Heart right ventricle (tissue), 16 donors: ENCODE measurements around the gene CLDN6. TPM values are rescaled to one million over a fixed set of nuclear protein-coding genes. Genes with fewer than 3 reads are reported as not detected.

Source experiments
- ATAC-seq, 8 donors: fragments of 200-7000 bp; cut with Tn5 transposase; one replicate each; pipeline ENCODE4 v1.9.1; 2020; ENCODE audit warnings: mild to moderate bottlenecking in 8 of 8, moderate library complexity in 8 of 8, moderate number of reproducible peaks in 1 of 8
- DNase-seq, 2 donors: peaks; one replicate each; pipeline ENCODE4 v3.0.0-alpha.2; 2020
- H3K27ac ChIP-seq, 10 donors: fragments of 200-600 bp; sonication (generic) in 2 of 10; one replicate each; pipeline versions ENCODE4 v1.5.0 to v1.8.0; 2020 to 2022; ENCODE audit warnings: mild to moderate bottlenecking in 3 of 10
- H3K27me3 ChIP-seq, 7 donors: fragments of 200-600 bp; one replicate each; pipeline ENCODE4 v1.8.0; 2021 to 2022; ENCODE audit warnings: mild to moderate bottlenecking in 2 of 7
- H3K36me3 ChIP-seq, 9 donors: fragments of 200-600 bp; sonication (generic) in 1 of 9; one replicate each; pipeline versions ENCODE4 v1.5.0 to v1.8.0; 2020 to 2022; ENCODE audit warnings: mild to moderate bottlenecking in 2 of 9
- H3K4me1 ChIP-seq, 9 donors: fragments of 200-600 bp; sonication (generic) in 1 of 9; one replicate each; pipeline versions ENCODE4 v1.5.0 to v1.8.0; 2020 to 2022; ENCODE audit warnings: mild to moderate bottlenecking in 4 of 9
- H3K4me3 ChIP-seq, 10 donors: fragments of 200-600 bp; sonication (generic) in 2 of 10; one replicate each; pipeline versions ENCODE4 v1.5.0 to v1.8.0; 2020 to 2022; ENCODE audit warnings: mild to moderate bottlenecking in 7 of 10, moderate library complexity in 2 of 10
- H3K9me3 ChIP-seq, 11 donors: fragments of 200-600 bp in 10 of 11; sonication (generic) in 2 of 11; one replicate each; pipeline versions ENCODE4 v1.5.0 to v1.8.0; 2013 to 2022; ENCODE audit warnings: mild to moderate bottlenecking in 2 of 11, control low read depth in 1 of 11, moderate library complexity in 1 of 11
- CTCF ChIP-seq, 9 donors: fragments of 200-600 bp; sonication (generic) in 2 of 9; IDR thresholded peaks; one replicate each; pipeline versions ENCODE4 v1.5.0 to v1.8.0; 2021 to 2022; ENCODE audit warnings: antibody characterized with exemption in 9 of 9, mild to moderate bottlenecking in 5 of 9, moderate library complexity in 1 of 9
- WGBS, 2 donors: extraction: QIAGEN DNeasy Blood & Tissue Kit; methylation state at CpG; one replicate each; pipeline ENCODE4 v1.1.7; 2013; ENCODE audit warnings: inconsistent platforms in 1 of 2; 5-methylcytosine and 5-hydroxymethylcytosine counted together
- intact Hi-C, 10 donors: fragments of 100-400 bp; cut with DNase I; formaldehyde crosslinking; loops; one replicate each; pipeline versions ENCODE4 v1.11.1 to v1.14.2; 2022
- polyA plus RNA-seq, 2 donors: library from polyadenylated mRNA; stranded (reverse); fragments of 200-250 nt; gene quantifications; one replicate each; pipeline ENCODE4 v1.2.3, GENCODE V29; 2013
- total RNA-seq, 10 donors: library from RNA; stranded (reverse); fragmentation: NEBNext Ultra II Directional in 3 of 10; extraction: Animal tissue kit (Norgen Biotek cat#: 25700) in 3 of 10; gene quantifications; one replicate each; pipeline versions ENCODE4 v1.2.1 to v1.2.4, GENCODE V29; 2021 to 2023
- donor health status: Arrhythmogenic right ventricular cardiomyopathy.
- donor health status: ischemic (EF 13 %, LVEDD 7.1; RV severe dilation, severe dysfunction).
- donor health status: healthy with polysubstance abuse.
- donor health status: DM: no; HTN: yes; CAD: no.
- donor health status: DM: no; HTN: no; CAD: no.
- donor health status: ischemic (EF 25% LVEDD 6.9; RV normal size, moderate dysfunction).
- donor health status: ischemic (EF 25% LVEDD 5.7; RV mildly dilated, moderate dysfunction).
- donor health status: healthy.
- donor health status: DM: yes; HTN: yes; CAD: no.
- donor health status: Ischemic cardiomyopathy.
- donor health status: ischemic (EF 35%, LVEDD 5.7; RV mildly dilated, moderate dysfunction).
- donor health status: nonischemic (EF 11% LVEDD 7.7; RV severe dilation, severe dysfunction).
- donor health status: DM: yes; HTN: yes; CAD: no.
- donor health status: PGD.
- donor health status: ischemic (EF 29% LVEDD 5.4; RV normal size, mild dysfunction).
- donor health status: nonischemic (EF 23%, LVEDD 6.1; RV moderate dilation, normal function).

Gene CLDN6
- total and polyA plus RNA-seq, 12 donors: 0.03 to 0.28 TPM; not detected in 10

GRCh38 chr16:3001316-3001715 is 16.7 kb downstream of the CLDN6 start:
- Histone ChIP-seq H3K9me3 (no peaks in the 10 kb centered on the region), H3K36me3 (no peaks in the 10 kb centered on the region), H3K4me3 (no peak overlapping the region), H3K4me1 (peaks cover 0 to 12% (median 9%) of the 10 kb centered on the region in 9 donors), H3K27me3 (peaks cover 0 to 48% (median 21%) of the 10 kb centered on the region in 7 donors), H3K27ac (no peak overlapping the region)
- ATAC-seq (no peak), DNase-seq (no peak)
- WGBS, 2 donors: 69 to 78% methylated on average over 12 of the region's 12 CpGs
- no peak for TF ChIP-seq CTCF (IDR thresholded peaks at IDR 0.05)
- intact Hi-C loops: no loop called here

- intact Hi-C loops: no loop called here
- peaks cover 0 to 40% (median 13%) of the 10 kb centered on the region in 7 donors for H3K27me3 ChIP-seq
- TF ChIP-seq CTCF (IDR thresholded peaks at IDR 0.05): no peak
- H3K36me3 ChIP-seq: no peaks in the 10 kb centered on the region
- no peak overlapping the region for H3K4me3 ChIP-seq
- no peak overlapping the region for H3K27ac ChIP-seq
- H3K4me1 ChIP-seq: peaks cover 0 to 12% (median 8%) of the 10 kb centered on the region in 9 donors
- ATAC-seq: no peak
- 88 to 91% methylated on average over 4 of the region's 4 CpGs for WGBS, 2 donors
- no peaks in the 10 kb centered on the region for H3K9me3 ChIP-seq
- no peak for DNase-seq
Observed at GRCh38 chr16:3000540-3000939, 17.4 kb downstream of the CLDN6 start.

- no peaks in the 10 kb centered on the region for H3K9me3 ChIP-seq
- H3K27me3 ChIP-seq: peaks cover 0 to 34% (median 10%) of the 10 kb centered on the region in 7 donors
- intact Hi-C loops: no loop called here
- no peak for ATAC-seq
- no peaks in the 10 kb centered on the region for H3K36me3 ChIP-seq
- no peak for DNase-seq
- WGBS, 2 donors: 73 to 78% methylated on average over 6 of the region's 6 CpGs
- H3K4me1 ChIP-seq: peaks cover 0 to 9% (median 6%) of the 10 kb centered on the region in 9 donors
- no peak overlapping the region for H3K4me3 ChIP-seq
- TF ChIP-seq CTCF (IDR thresholded peaks at IDR 0.05): no peak
- no peak overlapping the region for H3K27ac ChIP-seq
Observed at GRCh38 chr16:2999929-3000328, 18.1 kb downstream of the CLDN6 start.

GRCh38 chr16:2996298-2996697 is 21.7 kb downstream of the CLDN6 start:
- H3K9me3 ChIP-seq: no peaks in the 10 kb centered on the region
- no peak overlapping the region for H3K4me3 ChIP-seq
- no peak for DNase-seq
- H3K27me3 ChIP-seq: peaks cover 0 to 17% (median 8%) of the 10 kb centered on the region in 7 donors
- no peak for ATAC-seq
- no peaks in the 10 kb centered on the region for H3K36me3 ChIP-seq
- 77% methylated on average over 13 of the region's 13 CpGs for WGBS, 2 donors
- TF ChIP-seq CTCF (IDR thresholded peaks at IDR 0.05): no peak
- no peaks in the 10 kb centered on the region for H3K4me1 ChIP-seq
- intact Hi-C loops: no loop called here
- H3K27ac ChIP-seq: no peak overlapping the region
